HCEC 1CT (cell line): ENCODE results near the gene AUTS2.

Experiments used
- DNase-seq: peaks from one replicate; pipeline ENCODE4 v3.0.0-alpha.2; 2017

The AUTS2 gene

GRCh38 chr7:70298780-70299471, 700.7 kb downstream of the AUTS2 start:
- DNase-seq, result no peak

GRCh38 chr7:70299472-70299807, 701.2 kb downstream of the AUTS2 start:
- DNase-seq, result no peak

- DNase-seq, result no peak
Observed at GRCh38 chr7:70301673-70302185, 703.5 kb downstream of the AUTS2 start.

GRCh38 chr7:70303309-70303708, 705.0 kb downstream of the AUTS2 start:
- DNase-seq, result no peak

GRCh38 chr7:70303780-70304179, 705.5 kb downstream of the AUTS2 start:
- no peak for DNase-seq

GRCh38 chr7:70306173-70306572, 707.9 kb downstream of the AUTS2 start:
- no peak for DNase-seq

- no peak for DNase-seq
Observed at GRCh38 chr7:70307544-70308106, 709.4 kb downstream of the AUTS2 start.

GRCh38 chr7:70312336-70312735, 714.1 kb downstream of the AUTS2 start:
- DNase-seq, result no peak

GRCh38 chr7:70313271-70313670, 715.0 kb downstream of the AUTS2 start:
- DNase-seq, result no peak

GRCh38 chr7:70313687-70314086, 715.4 kb downstream of the AUTS2 start:
- no peak for DNase-seq

GRCh38 chr7:70314221-70314620, 715.9 kb downstream of the AUTS2 start:
- DNase-seq, result no peak

GRCh38 chr7:70316745-70317144, 718.5 kb downstream of the AUTS2 start:
- DNase-seq, result no peak

GRCh38 chr7:70317356-70317755, 719.1 kb downstream of the AUTS2 start:
- DNase-seq, result no peak

- no peak for DNase-seq
Observed at GRCh38 chr7:70318511-70318910, 720.2 kb downstream of the AUTS2 start.

GRCh38 chr7:70319057-70319456, 720.8 kb downstream of the AUTS2 start:
- DNase-seq, result no peak

- DNase-seq, result no peak
Observed at GRCh38 chr7:70321016-70321590, 722.8 kb downstream of the AUTS2 start.

GRCh38 chr7:70322856-70323255, 724.6 kb downstream of the AUTS2 start:
- DNase-seq, result no peak

GRCh38 chr7:70325509-70326101, 727.3 kb downstream of the AUTS2 start:
- DNase-seq, result no peak

- no peak for DNase-seq
Observed at GRCh38 chr7:70334295-70334694, 736.0 kb downstream of the AUTS2 start.

- no peak for DNase-seq
Observed at GRCh38 chr7:70334871-70335270, 736.6 kb downstream of the AUTS2 start.

- DNase-seq, result no peak
Observed at GRCh38 chr7:70336536-70336935, 738.3 kb downstream of the AUTS2 start.

- no peak for DNase-seq
Observed at GRCh38 chr7:70338015-70338414, 739.7 kb downstream of the AUTS2 start.

GRCh38 chr7:70340236-70340635, 742.0 kb downstream of the AUTS2 start:
- no peak for DNase-seq

GRCh38 chr7:70341446-70341845, 743.2 kb downstream of the AUTS2 start:
- no peak for DNase-seq
